ENCODE measurements around the gene INPP4B. TPM values are rescaled to one million over a fixed set of nuclear protein-coding genes. Genes with fewer than 3 reads are reported as not detected.

Gene INPP4B
- total RNA-seq, 1 experiment from 2014 or later, result 14.3 TPM

DNA sequence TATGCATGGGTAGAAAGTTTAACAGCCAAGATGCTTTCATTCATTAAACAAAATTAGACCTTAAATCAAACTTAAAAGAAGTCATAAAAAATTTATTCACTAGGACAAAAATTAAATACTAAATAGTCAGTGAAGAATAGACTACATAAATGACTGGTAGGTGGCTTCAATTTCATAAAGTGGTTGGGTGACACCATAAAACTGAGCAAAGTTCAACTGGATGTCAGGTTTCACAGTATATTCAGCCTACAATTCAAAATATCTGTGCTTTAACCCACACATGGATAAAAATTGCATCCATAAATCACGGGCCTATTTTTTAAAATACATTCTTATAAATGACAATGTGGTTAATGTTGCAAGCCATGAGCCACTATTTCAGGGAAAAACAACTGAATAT lies 627.4 kb downstream of the INPP4B start (continued):
- TF ChIP-seq, protein P1, sequence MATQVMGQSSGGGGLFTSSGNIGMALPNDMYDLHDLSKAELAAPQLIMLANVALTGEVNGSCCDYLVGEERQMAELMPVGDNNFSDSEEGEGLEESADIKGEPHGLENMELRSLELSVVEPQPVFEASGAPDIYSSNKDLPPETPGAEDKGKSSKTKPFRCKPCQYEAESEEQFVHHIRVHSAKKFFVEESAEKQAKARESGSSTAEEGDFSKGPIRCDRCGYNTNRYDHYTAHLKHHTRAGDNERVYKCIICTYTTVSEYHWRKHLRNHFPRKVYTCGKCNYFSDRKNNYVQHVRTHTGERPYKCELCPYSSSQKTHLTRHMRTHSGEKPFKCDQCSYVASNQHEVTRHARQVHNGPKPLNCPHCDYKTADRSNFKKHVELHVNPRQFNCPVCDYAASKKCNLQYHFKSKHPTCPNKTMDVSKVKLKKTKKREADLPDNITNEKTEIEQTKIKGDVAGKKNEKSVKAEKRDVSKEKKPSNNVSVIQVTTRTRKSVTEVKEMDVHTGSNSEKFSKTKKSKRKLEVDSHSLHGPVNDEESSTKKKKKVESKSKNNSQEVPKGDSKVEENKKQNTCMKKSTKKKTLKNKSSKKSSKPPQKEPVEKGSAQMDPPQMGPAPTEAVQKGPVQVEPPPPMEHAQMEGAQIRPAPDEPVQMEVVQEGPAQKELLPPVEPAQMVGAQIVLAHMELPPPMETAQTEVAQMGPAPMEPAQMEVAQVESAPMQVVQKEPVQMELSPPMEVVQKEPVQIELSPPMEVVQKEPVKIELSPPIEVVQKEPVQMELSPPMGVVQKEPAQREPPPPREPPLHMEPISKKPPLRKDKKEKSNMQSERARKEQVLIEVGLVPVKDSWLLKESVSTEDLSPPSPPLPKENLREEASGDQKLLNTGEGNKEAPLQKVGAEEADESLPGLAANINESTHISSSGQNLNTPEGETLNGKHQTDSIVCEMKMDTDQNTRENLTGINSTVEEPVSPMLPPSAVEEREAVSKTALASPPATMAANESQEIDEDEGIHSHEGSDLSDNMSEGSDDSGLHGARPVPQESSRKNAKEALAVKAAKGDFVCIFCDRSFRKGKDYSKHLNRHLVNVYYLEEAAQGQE (IDR thresholded peaks at IDR 0.05; ENCODE audit: low read depth), result no peak
- TF ChIP-seq, protein P2, sequence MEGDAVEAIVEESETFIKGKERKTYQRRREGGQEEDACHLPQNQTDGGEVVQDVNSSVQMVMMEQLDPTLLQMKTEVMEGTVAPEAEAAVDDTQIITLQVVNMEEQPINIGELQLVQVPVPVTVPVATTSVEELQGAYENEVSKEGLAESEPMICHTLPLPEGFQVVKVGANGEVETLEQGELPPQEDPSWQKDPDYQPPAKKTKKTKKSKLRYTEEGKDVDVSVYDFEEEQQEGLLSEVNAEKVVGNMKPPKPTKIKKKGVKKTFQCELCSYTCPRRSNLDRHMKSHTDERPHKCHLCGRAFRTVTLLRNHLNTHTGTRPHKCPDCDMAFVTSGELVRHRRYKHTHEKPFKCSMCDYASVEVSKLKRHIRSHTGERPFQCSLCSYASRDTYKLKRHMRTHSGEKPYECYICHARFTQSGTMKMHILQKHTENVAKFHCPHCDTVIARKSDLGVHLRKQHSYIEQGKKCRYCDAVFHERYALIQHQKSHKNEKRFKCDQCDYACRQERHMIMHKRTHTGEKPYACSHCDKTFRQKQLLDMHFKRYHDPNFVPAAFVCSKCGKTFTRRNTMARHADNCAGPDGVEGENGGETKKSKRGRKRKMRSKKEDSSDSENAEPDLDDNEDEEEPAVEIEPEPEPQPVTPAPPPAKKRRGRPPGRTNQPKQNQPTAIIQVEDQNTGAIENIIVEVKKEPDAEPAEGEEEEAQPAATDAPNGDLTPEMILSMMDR (IDR thresholded peaks at IDR 0.05 in 2 of 3, conservative IDR thresholded peaks at IDR 0.05 in 1 of 3; ENCODE audit: borderline replicate concordance in 1 of 3, insufficient read depth in 1 of 3, low read depth in 2 of 3, low read length in 2 of 3), result no peak

DNA sequence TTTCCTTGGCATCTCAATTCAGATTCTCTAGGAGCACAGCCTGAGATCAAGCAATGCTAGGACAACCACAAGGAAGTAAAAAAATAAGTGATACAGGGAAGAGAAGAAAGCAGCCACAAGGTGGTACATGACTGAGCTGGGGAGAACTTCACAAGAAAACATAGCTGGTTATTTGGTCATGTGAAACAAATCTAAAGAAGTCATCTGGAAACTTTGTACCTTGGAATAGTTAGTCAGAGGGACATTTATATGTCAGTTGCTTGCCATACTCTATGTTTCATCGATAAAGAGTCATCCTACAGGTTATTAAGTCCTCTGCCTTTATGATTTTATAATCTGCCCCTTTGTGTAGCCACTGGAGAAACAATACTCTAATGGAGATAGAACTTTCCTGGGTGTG lies 634.7 kb downstream of the INPP4B start:
- Histone ChIP-seq H3K27me3 (ENCODE audit: insufficient read depth, low read length) (no peaks in the 10 kb centered on the region), H3K9me3 (ENCODE audit: control insufficient read depth in 1 of 2, insufficient read depth in 1 of 2, low read depth in 1 of 2, low read length in 2 of 2) (no peaks in the 10 kb centered on the region), H3K79me2 (ENCODE audit: insufficient read depth, low read length) (no peaks in the 10 kb centered on the region), H3K4me1 (ENCODE audit: control insufficient read depth in 1 of 2, insufficient read depth in 2 of 2, low read length in 2 of 2) (no peaks in the 10 kb centered on the region), H2AFZ (ENCODE audit: low read depth, low read length, poor library complexity, severe bottlenecking) (no peak overlapping the region), H3K9me2 (ENCODE audit: insufficient read depth) (no peaks in the 10 kb centered on the region), H3K9ac (ENCODE audit: low read length) (no peak overlapping the region), H3K27ac (ENCODE audit: low read depth, low read length) (no peak overlapping the region), H4K20me1 (ENCODE audit: insufficient read depth) (no peaks in the 10 kb centered on the region), H3K4me2 (ENCODE audit: low read length) (no peak overlapping the region), H3K4me3 (replicated peaks in 1 of 2; ENCODE audit: low read depth in 1 of 2, low read length in 2 of 2) (no peak overlapping the region), H3K36me3 (ENCODE audit: control insufficient read depth in 1 of 2, insufficient read depth in 2 of 2, low read length in 2 of 2) (no peaks in the 10 kb centered on the region)
- POLR2A ChIA-PET, result no interaction called here
- RAD21 ChIA-PET (ENCODE audit: low non-redundant PET in 1 of 2, low total read pairs in 2 of 2, uncharacterized antibody in 2 of 2, unreplicated experiment in 2 of 2), result no interaction called here
- CTCF ChIA-PET, result no interaction called here
- intact Hi-C loops (cut with micrococcal nuclease), result no loop called here
- TF ChIP-seq CBX3 (IDR thresholded peaks at IDR 0.05; ENCODE audit: low read depth), result no peak
- TF ChIP-seq, protein P2 (IDR thresholded peaks at IDR 0.05 in 2 of 3, conservative IDR thresholded peaks at IDR 0.05 in 1 of 3; ENCODE audit: borderline replicate concordance in 1 of 3, insufficient read depth in 1 of 3, low read depth in 2 of 3, low read length in 2 of 3), result peak in 1 of 3 experiments; percentile 18; a peak in 1 of 6 replicates
- ATAC-seq (no peak), DNase-seq (ENCODE audit: low read depth, low spot score) (no peak)
- BruUV-seq (replicated peaks), result no TSS peak
